HG02840 (cell line): ENCODE results near the gene EXTL1.

Experiments used
- ATAC-seq: cut with Tn5 transposase; IDR thresholded peaks from one replicate; pipeline ENCODE4 v1.9.1; 2021; ENCODE audit warnings: mild to moderate bottlenecking, moderate library complexity, moderate number of reproducible peaks; ENCODE audit not compliant: unreplicated experiment, low FRiP score

Gene EXTL1

DNA sequence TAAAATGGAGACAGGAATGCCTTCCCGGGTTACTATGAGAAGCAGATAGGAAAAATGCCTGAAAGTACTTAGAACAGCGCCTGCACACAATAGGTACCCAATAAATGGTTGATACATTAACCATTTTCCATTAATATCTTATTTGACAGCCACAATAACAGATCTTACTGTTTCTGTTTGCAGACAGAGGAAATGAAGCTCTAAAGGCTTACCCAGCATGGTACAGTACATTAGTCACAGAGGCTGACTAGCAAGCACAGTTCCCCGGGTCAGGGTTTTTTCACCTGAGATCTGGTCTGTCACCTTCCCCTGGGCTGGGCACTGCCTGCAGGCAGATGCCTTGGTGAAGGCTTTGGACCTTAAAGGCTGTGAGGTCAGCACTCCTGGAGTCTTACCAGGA lies 43.0 kb downstream of the EXTL1 start:
- no peak for ATAC-seq

DNA sequence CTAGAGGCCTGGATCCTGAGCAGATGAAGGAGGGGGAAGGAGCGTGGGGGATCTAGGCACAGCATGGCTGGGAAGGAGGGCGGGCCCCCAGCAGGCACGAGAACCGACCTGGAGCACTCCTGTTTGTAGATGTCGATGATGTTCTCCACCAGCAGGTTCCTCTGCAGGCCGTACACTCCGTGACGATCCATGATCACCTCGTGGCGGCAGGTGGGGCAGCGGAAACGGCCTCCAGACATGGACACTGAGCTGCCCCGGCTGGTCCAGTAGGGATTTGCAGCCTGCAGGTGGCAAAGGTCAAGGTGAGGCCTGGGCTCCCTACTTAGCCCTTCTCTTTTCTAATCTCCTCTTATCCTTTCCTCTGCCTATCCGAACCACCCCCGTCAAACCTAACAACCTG lies 44.6 kb downstream of the EXTL1 start:
- no peak for ATAC-seq

DNA sequence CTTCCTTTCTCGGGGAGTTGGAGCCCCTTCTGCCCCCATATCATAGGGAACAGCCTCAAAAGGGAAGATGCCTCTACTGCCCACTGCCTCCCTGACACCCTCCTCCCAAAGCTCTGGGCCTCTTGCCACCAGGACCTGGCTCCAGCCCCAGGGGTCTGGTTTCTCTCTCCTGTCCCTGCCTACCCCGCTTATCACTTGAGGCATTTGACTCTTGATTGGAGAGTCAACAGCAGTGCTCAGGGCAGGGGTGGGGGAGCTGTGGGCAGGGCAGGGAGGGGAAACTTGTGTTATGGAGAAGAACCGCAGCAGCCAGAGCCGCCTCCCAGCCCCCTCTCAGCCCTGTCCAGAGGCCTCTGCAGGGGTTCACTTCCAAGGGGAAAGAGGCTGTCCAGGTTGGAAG lies 45.3 kb downstream of the EXTL1 start:
- ATAC-seq: no peak

DNA sequence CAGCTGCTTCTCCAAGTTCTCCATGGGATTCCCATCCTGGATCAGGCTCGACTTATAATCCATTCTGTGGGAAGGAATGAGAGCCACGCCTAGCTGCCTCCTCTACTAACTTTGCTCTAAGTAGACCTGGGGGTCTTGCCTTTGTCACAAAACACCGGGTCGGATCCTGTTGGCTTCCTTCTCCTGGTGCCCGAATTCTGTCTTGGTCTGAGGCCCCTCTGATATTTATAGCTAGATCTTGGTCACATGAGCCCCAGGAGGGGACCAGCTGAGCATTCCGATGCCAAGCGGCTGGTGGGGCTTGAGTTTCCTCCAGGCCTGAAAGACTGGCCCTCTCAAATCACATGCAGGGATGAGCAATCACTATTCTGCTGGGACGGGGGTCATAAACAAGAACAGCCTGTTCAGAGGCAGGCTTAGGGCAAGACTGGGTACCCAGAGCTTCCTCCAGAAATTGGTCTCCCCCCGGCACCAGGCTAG lies 45.9 kb downstream of the EXTL1 start, which contains the start of gene TRIM63:
TSS of gene TRIM63 (minus strand) at position 199 of the 480 bp plus-strand sequence. CDS start at position 63, 136 bp downstream.
- no peak for ATAC-seq

DNA sequence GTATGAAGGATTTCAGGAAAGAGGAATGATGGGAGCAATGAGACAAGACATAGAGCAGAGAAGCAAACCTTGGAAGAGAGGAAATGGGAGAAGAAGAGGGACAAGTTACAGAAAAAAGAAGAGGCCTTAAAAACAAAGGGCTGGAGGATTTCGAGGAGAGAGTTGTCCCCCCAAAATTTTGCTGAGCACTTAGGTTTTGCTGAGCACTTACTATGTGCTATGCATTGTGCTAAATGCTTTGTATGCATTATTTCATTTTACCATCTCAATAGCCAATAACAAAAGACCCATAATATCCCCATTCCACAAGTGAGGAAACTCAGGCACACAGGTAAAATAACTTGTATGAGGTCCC lies 48.3 kb downstream of the EXTL1 start:
- ATAC-seq: no peak

DNA sequence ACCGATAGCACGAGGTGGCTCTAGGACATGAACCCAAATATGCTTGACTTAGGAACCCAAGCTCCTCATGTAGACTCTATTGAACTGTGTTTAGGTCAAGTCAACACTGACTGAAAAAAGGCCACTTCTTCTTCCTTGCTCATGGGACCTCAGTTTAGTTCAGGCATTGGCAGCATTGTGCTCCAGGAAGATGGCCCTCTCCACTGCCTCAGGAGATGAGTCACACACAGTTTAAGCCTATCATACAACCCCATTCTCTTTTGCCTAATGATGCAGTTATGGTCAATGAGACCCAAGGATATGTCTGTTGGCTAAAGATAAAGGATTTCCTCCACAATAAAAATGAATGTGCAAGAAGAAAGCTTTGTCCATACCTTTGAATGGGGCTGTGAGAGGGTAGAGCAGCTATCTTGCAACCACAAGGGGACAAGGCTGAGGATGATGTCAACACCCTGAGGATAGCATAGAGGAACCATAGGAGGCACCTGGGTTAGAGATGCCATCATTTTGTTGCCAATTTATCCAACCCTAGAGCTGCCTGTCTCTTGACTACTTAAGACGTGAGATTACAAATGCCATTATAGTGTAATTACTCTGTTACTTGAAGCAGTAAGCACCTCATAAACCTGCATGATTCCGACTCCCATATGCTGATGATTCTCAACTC lies 48.9 kb downstream of the EXTL1 start:
- no peak for ATAC-seq

DNA sequence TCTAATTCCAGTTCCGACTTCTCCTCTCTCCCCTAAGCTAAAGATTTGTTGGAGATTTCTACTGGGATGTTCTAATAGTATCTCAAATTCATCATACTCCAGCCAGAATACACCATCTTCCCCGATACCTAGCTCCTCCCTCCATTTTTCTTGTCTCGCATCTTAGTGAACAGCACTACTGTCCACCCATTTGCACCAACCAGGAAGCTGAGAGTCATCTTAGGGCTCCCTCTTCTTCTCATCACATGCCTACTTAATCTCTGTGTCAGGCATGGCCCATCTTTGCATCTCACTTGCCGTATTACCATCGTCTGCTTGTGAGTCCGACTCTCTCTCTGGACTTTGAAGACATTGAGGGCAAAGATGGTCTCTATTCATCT lies 49.4 kb downstream of the EXTL1 start:
- no peak for ATAC-seq

DNA sequence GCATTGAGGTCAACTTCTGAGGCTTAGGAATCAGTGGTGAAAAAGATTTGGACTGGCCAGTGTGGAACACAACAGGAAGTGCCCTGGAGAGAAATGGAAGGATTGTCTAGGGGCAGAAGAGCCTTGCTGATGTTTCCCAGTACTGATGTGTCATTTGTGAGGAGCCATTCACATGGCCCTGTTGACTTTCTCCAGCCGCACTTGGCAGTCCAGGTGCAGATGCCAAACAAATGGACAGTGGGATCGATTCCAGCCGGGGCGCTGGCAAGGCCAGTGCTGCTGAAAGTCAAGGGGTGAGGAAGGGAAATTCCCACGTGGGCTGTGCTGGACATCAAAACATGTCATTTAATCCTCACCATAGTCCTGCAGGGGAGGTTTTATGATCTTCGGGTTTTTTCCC lies 50.7 kb downstream of the EXTL1 start:
- no peak for ATAC-seq

DNA sequence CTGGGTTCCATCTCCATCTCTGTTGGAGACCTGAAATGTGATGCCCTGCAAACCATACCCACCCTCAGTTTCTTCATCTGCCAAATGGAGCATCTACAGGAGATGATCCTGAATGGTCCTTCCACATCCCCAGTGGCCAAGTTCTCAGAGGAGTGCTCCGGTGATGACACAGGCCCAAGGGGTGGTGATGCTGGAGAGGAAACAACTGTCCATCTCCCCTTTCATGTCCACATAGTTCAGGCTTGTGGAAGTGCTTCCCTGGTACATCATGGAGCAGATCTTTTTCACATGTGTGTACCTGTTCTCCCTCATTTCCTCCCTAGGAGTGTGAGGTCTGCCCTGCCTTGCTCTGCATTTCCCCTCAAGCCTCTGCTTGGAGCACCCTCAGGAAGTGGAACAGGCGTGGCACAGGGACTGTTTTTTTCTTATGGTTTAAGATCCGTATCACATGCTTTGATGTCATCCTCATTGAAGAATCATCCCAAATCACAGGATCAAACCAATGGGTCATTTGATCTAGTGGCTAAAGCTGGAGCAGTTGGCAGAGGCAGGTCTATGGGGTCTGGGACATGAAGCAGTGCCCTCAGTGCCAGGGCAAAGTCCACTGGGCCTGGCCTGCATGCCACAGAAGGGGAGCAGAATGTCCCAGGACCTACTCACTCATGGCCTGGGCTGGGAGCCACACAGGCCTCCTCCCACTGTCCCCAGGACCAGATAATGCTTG lies 54.0 kb downstream of the EXTL1 start:
- no peak for ATAC-seq

DNA sequence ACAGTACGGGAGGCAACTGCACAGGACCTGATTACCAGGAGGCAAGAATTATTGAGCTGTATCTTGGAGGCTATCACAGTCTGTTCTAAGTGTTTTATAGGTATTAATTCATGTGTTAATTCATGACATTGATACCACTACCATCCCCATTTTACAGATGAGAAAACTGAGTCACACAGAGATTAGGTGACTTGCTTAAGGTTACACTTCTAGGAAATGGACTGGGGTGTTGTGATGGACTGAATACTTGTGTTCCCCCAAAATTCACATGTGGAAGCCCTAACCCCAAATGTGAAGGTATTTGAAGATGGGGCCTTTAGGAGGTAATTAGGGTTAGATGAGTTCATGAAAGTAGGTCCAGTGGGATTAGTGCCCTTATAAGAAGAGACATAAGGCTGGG lies 55.9 kb downstream of the EXTL1 start:
- no peak for ATAC-seq

DNA sequence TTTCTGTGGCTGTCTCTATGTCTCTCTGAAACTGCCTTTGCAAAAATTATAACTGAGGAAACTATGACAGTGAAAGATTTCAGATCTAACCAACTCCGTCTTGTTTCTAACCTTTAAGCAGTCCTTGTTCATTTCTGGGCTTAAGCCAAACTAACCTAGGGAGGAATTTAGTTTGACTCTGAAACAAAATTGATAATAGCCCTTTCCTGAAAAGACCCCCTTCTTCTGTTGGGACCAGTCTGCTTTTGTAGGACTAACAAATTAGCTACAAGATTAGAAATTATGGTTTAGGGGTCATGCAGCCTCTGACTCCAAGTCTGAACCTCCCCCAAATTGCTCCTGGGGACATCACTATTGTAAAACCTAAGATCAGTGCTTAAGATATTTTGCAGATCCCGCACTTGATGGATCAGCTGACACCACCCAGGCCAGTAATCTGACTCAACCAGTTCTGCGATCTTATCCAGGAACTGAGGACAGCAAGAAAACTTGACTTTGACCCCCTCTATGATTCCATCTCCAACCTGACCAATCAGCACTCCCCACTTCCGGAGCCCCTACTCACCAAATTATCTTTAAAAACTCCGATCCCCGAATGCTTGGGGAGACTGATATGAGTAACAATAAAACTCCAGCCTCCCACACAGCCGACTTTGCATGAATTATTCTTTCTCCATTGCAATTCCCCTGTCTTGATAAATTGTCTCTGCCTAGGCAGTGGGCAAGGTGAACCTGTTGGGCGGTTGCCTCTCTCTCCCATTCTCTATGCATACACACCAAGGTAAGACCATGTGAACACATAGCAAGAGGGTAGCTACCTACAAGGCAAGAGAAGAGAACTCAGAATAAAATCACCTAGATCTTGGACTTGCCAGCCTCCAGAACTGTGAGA lies 57.0 kb downstream of the EXTL1 start:
- no peak for ATAC-seq

DNA sequence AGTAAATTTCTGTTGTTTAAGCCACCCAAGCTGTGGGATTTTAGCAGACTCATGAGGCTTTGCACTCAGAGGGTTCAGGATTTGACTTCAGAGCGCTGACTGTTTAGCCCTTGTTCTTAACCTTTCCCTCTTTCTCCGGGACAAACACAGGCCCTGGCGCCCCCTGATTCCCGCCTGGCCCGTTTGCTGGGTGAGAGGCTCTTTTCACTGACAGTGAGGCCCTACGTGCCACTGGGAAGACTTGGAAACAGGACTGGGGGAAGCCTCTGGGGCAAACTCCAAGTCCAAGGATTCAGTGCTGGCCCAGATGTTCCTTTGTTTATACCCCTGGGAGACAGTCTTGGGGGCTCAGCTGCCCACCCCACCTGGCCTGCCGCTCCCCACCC lies 57.6 kb downstream of the EXTL1 start:
- no peak for ATAC-seq

DNA sequence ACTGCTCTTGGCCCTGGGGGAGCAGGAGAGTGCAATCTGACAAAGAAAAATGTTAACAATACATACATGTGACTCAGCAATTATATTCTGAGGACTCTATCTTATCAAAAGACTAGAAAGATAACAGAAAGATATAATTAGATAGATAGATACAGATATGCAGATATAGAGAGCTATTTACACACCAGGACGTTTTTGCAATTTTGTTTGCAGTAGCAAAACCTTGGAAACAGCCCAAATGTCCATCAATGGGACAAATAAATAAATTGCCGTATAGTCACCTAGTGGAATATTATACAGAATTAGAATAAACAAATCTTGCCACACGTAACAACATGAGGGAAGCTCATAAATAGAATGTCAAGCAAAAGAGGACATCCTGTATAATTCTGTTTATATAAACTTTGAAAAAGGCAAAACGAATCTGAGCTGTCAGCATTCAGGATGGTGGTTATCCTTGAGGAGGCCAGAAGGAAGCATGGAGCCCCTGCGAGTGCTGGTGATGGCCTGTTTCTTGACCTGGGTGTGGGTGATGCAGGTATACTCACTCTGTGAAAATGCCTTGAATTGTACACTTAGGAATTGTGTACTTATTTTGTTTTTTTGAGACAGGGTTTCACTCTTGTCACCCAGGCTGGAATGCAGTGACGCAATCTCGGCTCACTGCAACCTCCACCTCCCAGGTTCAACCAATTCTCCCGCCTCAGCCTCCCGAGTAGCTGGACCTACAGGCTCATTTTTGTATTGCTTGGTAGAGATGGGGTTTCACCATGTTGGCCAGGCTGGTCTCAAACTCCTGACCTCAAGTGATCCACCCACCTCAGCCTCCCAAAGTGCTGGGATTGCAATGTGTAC lies 58.6 kb downstream of the EXTL1 start:
- ATAC-seq: no peak

DNA sequence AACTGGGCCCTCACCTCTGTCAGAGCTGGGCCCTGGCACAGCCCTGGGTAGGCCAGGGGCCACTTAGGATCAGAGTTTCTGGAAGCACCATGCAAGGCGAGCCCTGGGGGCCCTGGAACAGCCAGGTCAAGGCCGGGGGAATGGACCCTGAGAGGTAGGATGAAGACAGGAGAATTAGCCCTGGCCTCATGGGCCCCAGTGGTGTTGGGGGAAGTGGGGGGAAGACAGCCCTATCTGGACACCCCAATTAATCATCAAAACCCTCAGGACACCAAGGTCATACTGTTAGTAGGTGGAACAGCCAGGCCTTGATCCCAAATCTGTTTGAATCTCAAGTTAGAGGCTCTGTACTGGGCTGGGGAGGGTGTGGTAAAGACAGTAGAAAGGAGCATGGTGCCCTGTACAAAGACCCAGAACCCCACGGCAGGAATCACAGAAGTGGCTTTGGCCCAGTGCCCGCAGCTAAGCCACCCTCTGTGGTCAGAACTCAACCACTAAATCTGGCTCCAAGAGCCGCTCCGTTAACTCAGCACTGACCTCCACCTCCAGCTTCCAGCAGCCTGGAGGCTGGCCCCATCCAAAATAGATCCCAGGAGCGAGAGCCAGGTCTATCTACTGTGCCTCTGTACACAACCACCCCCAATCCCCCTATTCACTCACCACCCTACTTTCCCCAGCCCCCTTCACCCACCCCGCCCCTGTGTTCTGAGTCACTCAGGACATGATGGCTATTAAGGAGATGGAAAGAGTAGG lies 59.9 kb downstream of the EXTL1 start:
- no peak for ATAC-seq

DNA sequence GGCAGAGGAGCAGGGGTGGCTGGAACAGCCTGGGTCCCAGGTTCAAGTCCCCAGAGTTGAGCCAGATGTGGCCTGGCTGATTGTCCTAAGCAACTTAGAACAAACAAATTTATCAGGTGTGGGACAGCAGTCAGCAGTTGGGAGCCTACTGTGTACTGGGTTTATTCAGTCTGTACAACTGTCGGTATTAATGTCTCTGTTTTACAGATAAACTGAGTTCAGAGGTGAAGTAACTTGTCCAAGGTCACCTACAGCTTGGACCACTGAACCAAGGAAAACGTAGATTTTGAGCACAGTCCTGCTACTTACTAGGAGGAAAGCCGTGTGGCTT lies 60.4 kb downstream of the EXTL1 start:
- no peak for ATAC-seq

DNA sequence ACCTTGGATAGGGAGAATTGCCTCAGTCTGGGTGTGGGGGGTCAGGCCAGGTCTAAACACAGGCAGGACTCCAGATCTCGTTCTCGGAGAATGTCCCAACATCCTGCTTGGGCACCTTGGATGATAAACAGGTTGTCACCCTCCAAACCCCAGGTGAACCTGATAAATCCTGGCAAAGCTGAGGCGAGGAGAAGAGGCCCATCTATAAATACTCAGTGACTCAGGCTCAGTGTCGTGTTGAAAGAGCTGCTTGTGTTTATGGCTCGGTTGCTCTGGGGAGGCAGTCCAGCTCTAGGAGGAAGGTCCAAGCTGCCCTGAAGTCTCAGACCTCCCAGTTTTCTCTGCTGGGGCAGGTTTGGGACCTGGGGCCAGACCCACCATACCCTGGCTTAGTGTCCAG lies 61.6 kb downstream of the EXTL1 start:
- no peak for ATAC-seq

DNA sequence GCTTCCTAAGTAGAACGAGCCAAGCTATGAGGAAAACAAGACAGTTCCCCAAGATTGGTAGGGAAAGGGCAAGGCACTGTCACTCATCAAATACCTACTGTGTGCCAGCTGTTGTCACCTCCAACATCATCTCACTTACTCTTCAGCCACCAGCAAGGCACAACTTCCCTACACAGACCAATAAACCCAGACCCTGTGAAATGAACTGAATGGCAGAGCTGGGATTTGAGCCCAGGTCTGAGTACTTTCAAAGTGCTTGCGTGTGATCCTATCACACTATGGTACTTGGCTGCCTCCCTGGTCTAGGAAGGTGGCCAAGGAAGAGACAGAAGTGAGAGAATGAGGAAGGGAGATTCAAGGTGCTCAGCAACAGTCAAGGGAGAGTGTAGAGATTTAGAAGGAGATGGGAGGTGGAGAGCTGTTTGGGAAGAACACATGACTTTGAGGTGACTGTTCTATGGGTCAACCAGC lies 62.6 kb downstream of the EXTL1 start:
- no peak for ATAC-seq

DNA sequence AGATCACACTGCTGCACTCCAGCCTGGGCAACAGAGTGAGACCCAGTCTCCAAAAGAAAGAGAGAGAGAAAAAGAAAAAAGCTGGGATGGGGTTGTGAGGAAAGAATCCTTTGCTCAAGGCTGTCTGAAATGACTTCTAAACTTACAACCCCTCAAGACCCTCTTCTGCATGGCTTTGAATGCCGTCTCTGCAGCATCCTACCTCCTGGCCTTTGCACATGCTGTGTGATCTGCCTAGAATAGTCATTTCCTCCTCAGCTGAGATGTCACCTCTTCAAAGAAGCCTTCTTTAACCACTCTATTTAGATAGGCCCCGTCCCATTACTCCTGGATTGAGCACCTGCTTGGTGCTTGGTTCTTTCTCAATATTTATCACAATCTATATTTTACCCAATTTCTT lies 63.3 kb downstream of the EXTL1 start:
- no peak for ATAC-seq
